Type B pancreatic cell (in vitro differentiated cells): ENCODE results near the gene NCAM1. TPM values are rescaled to one million over a fixed set of nuclear protein-coding genes. Genes with fewer than 3 reads are reported as not detected.

Experiments used
- DNase-seq: peaks from one replicate; pipeline ENCODE4 v3.0.0; 2021; ENCODE audit warnings: mixed read lengths; ENCODE audit not compliant: unreplicated experiment; ENCODE audit errors: extremely low spot score
- H3K27ac Mint-ChIP-seq: 2 replicates; pipeline ENCODE4 v1.8.0; 2021; ENCODE audit warnings: mild to moderate bottlenecking, mixed read lengths
- H3K27me3 Mint-ChIP-seq: 2 replicates; pipeline ENCODE4 v1.8.0; 2021; ENCODE audit warnings: mixed read lengths
- H3K36me3 Mint-ChIP-seq: 2 replicates; pipeline ENCODE4 v1.8.0; 2021; ENCODE audit warnings: mixed read lengths
- H3K4me1 Mint-ChIP-seq: one replicate; pipeline ENCODE4 v1.8.0; 2021; ENCODE audit warnings: mixed read lengths; ENCODE audit not compliant: unreplicated experiment
- H3K4me3 Mint-ChIP-seq: 2 replicates; pipeline ENCODE4 v1.8.0; 2021; ENCODE audit warnings: mild to moderate bottlenecking, mixed read lengths
- H3K9me3 Mint-ChIP-seq: 2 replicates; pipeline ENCODE4 v1.8.0; 2021; ENCODE audit warnings: mixed read lengths
- CTCF ChIP-seq: fragments of 200-600 bp; sonication (generic); conservative IDR thresholded peaks from 2 replicates; pipeline ENCODE4 v1.5.0; 2021; ENCODE audit warnings: antibody characterized with exemption, mild to moderate bottlenecking
- total RNA-seq: library from RNA; stranded (reverse); gene quantifications from 2 replicates; pipeline ENCODE4 v1.2.1, GENCODE V29; 2021; ENCODE audit warnings: low replicate concordance

Gene NCAM1
- total RNA-seq, 1 donor from 2014 or later = 106 TPM

GRCh38 chr11:113075586-113076095, 114.4 kb downstream of the NCAM1 start:
- Mint-ChIP-seq H3K27me3 (no peaks in the 10 kb centered on the region), H3K27ac (no peak overlapping the region), H3K9me3 (no peaks in the 10 kb centered on the region), H3K4me3 (no peak overlapping the region), H3K36me3 (peaks cover 4% of the 10 kb centered on the region), H3K4me1 (no peaks in the 10 kb centered on the region)
- TF ChIP-seq CTCF = no peak
- DNase-seq = no peak

- Mint-ChIP-seq H3K4me3 (no peak overlapping the region), H3K27ac (no peak overlapping the region), H3K9me3 (no peaks in the 10 kb centered on the region), H3K27me3 (no peaks in the 10 kb centered on the region), H3K36me3 (peaks cover 4% of the 10 kb centered on the region), H3K4me1 (peaks cover 1% of the 10 kb centered on the region)
- DNase-seq = no peak
- TF ChIP-seq CTCF = no peak
Observed at GRCh38 chr11:113077379-113077778, 116.2 kb downstream of the NCAM1 start.

- Mint-ChIP-seq H3K27ac (no peak overlapping the region), H3K9me3 (no peaks in the 10 kb centered on the region), H3K27me3 (peaks cover 13% of the 10 kb centered on the region), H3K4me3 (no peak overlapping the region), H3K36me3 (peaks cover 4% of the 10 kb centered on the region), H3K4me1 (peaks cover 29% of the 10 kb centered on the region)
- DNase-seq = no peak
- TF ChIP-seq CTCF = no peak
Observed at GRCh38 chr11:113082341-113082955, 121.2 kb downstream of the NCAM1 start.

GRCh38 chr11:113083571-113083970, 122.4 kb downstream of the NCAM1 start:
- Mint-ChIP-seq H3K27me3 (peaks cover 16% of the 10 kb centered on the region), H3K9me3 (no peaks in the 10 kb centered on the region), H3K36me3 (peaks cover 8% of the 10 kb centered on the region), H3K27ac (no peak overlapping the region), H3K4me1 (peaks cover 33% of the 10 kb centered on the region), H3K4me3 (no peak overlapping the region)
- DNase-seq = no peak
- no peak for TF ChIP-seq CTCF

GRCh38 chr11:113084297-113084696, 123.1 kb downstream of the NCAM1 start:
- no peak for DNase-seq
- no peak for TF ChIP-seq CTCF
- no peak overlapping the region for H3K4me3 Mint-ChIP-seq
- no peak overlapping the region for H3K27ac Mint-ChIP-seq
- peaks cover 8% of the 10 kb centered on the region for H3K36me3 Mint-ChIP-seq
- H3K9me3 Mint-ChIP-seq = no peaks in the 10 kb centered on the region
- H3K27me3 Mint-ChIP-seq = peaks cover 16% of the 10 kb centered on the region
- peaks cover 33% of the 10 kb centered on the region for H3K4me1 Mint-ChIP-seq
